Loucy (cell line): ENCODE data around the gene APBB3.

ENCODE experiments used
- H2AFZ ChIP-seq: fragments of 200-600 bp; sonication (generic); 2 replicates; pipeline ENCODE4 v1.6.0; 2016; ENCODE audit warnings: antibody characterized with exemption, mild to moderate bottlenecking, low read length, moderate library complexity
- H3F3A ChIP-seq: fragments of 200-600 bp; 2 replicates; pipeline ENCODE4 v1.6.0; 2016; ENCODE audit warnings: antibody characterized with exemption, low read depth, mild to moderate bottlenecking
- H3K27me3 ChIP-seq: fragments of 200-600 bp; sonication (generic); 2 replicates; pipeline ENCODE4 v1.6.1; 2014; ENCODE audit warnings: low read length, mild to moderate bottlenecking; ENCODE audit not compliant: insufficient read depth, poor library complexity, severe bottlenecking
- H3K36me3 ChIP-seq: fragments of 200-600 bp; sonication (generic); 2 replicates; pipeline ENCODE4 v1.6.1; 2016; ENCODE audit warnings: low read length; ENCODE audit not compliant: insufficient read depth
- H3K4me1 ChIP-seq: fragments of 200-600 bp; sonication (generic); 2 replicates; pipeline ENCODE4 v1.5.1; 2014; ENCODE audit warnings: low read length, mild to moderate bottlenecking; ENCODE audit not compliant: insufficient read depth, poor library complexity, severe bottlenecking
- H3K4me2 ChIP-seq: fragments of 200-600 bp; sonication (generic); 2 replicates; pipeline ENCODE4 v1.6.0; 2014; ENCODE audit warnings: antibody characterized with exemption, low read length, low read depth, mild to moderate bottlenecking; ENCODE audit not compliant: poor library complexity, severe bottlenecking
- H3K4me3 ChIP-seq: fragments of 200-600 bp; sonication (generic); 2 replicates; pipeline ENCODE4 v1.5.1; 2014; ENCODE audit warnings: low read length, mild to moderate bottlenecking, mixed read lengths; ENCODE audit not compliant: poor library complexity, severe bottlenecking
- H3K79me2 ChIP-seq: fragments of 200-600 bp; sonication (generic); 2 replicates; pipeline ENCODE4 v1.6.1; 2014; ENCODE audit warnings: low read length; ENCODE audit not compliant: insufficient read depth
- H3K9ac ChIP-seq: fragments of 200-600 bp; sonication (generic); 2 replicates; pipeline ENCODE4 v1.6.0; 2014; ENCODE audit warnings: mild to moderate bottlenecking, low read depth, low read length, moderate library complexity; ENCODE audit not compliant: poor library complexity, severe bottlenecking
- H3K9me2 ChIP-seq: fragments of 200-600 bp; sonication (generic); replicated peaks from 2 replicates; pipeline ENCODE4 v1.6.1; 2016; ENCODE audit warnings: low read depth, low read length, mixed read lengths
- H3K9me3 ChIP-seq: fragments of 200-600 bp; sonication (generic); 2 replicates; pipeline ENCODE4 v1.6.1; 2014; ENCODE audit warnings: mild to moderate bottlenecking, antibody characterized with exemption, low read length, low read depth; ENCODE audit not compliant: insufficient read depth
- H4K20me1 ChIP-seq: fragments of 200-600 bp; sonication (generic); 2 replicates; pipeline ENCODE4 v1.6.0; 2014; ENCODE audit warnings: antibody characterized with exemption, low read length, mild to moderate bottlenecking; ENCODE audit not compliant: insufficient read depth, poor library complexity, severe bottlenecking
- CTCF ChIP-seq: fragments of 200-600 bp; sonication (generic); conservative IDR thresholded peaks from 2 replicates; pipeline ENCODE4 v1.5.1; 2014; ENCODE audit warnings: mild to moderate bottlenecking, antibody characterized with exemption, low read length
- EZH2phosphoT487 ChIP-seq: fragments of 200-600 bp; IDR thresholded peaks from 2 replicates; pipeline ENCODE4 v1.6.1; 2018; ENCODE audit warnings: antibody characterized with exemption, mild to moderate bottlenecking, moderate library complexity, borderline replicate concordance

Gene APBB3

GRCh38 chr5:140569197-140569596 is 4.8 kb upstream of the APBB3 start:
- no peak overlapping the region for H3K4me3 ChIP-seq
- H3K36me3 ChIP-seq: peaks cover 3% of the 10 kb centered on the region; the same call in 1 of the 2 replicates
- H3K4me2 ChIP-seq: no peak overlapping the region
- H3F3A ChIP-seq: no peaks in the 10 kb centered on the region
- H3K4me1 ChIP-seq: peaks cover 17% of the 10 kb centered on the region
- no peaks in the 10 kb centered on the region for H3K9me2 ChIP-seq
- no peak overlapping the region for H2AFZ ChIP-seq
- H3K9me3 ChIP-seq: no peaks in the 10 kb centered on the region
- no peaks in the 10 kb centered on the region for H3K27me3 ChIP-seq
- TF ChIP-seq CTCF (no peak), EZH2phosphoT487 (no peak)
- H3K9ac ChIP-seq: no peak overlapping the region
- H4K20me1 ChIP-seq: no peaks in the 10 kb centered on the region
- peaks cover 31% of the 10 kb centered on the region for H3K79me2 ChIP-seq

- Histone ChIP-seq H3K4me3 (no peak overlapping the region), H2AFZ (no peak overlapping the region), H3F3A (no peaks in the 10 kb centered on the region), H3K4me1 (peaks cover 19% of the 10 kb centered on the region), H4K20me1 (peaks cover 4% of the 10 kb centered on the region), H3K79me2 (peaks cover 38% of the 10 kb centered on the region), H3K27me3 (no peaks in the 10 kb centered on the region), H3K9ac (no peak overlapping the region), H3K4me2 (no peak overlapping the region), H3K36me3 (peaks cover 3% of the 10 kb centered on the region; the same call in 1 of the 2 replicates), H3K9me2 (no peaks in the 10 kb centered on the region), H3K9me3 (no peaks in the 10 kb centered on the region)
- no peak for TF ChIP-seq EZH2phosphoT487
- no peak for TF ChIP-seq CTCF
These were observed 4.2 kb upstream of the APBB3 start for GRCh38 chr5:140568443-140569063.

GRCh38 chr5:140567871-140568270 is 3.5 kb upstream of the APBB3 start:
- peaks cover 3% of the 10 kb centered on the region; the same call in 1 of the 2 replicates for H3K36me3 ChIP-seq
- no peaks in the 10 kb centered on the region for H3F3A ChIP-seq
- no peak overlapping the region for H3K4me3 ChIP-seq
- H3K9me3 ChIP-seq: no peaks in the 10 kb centered on the region
- peaks cover 6% of the 10 kb centered on the region for H4K20me1 ChIP-seq
- H3K4me2 ChIP-seq: no peak overlapping the region
- H3K79me2 ChIP-seq: peaks cover 42% of the 10 kb centered on the region
- H3K9me2 ChIP-seq: no peaks in the 10 kb centered on the region
- no peaks in the 10 kb centered on the region for H3K27me3 ChIP-seq
- peaks cover 24% of the 10 kb centered on the region for H3K4me1 ChIP-seq
- no peak overlapping the region for H3K9ac ChIP-seq
- no peak overlapping the region for H2AFZ ChIP-seq
- TF ChIP-seq CTCF (no peak), EZH2phosphoT487 (no peak)
